Activated CD4-positive, CD25-positive, alpha-beta regulatory T cell (primary cell): Measurements from ENCODE around the gene KLHL41.
"Not testable (repeated sequence)": the region's sequence is repeated elsewhere in the genome, so short reads cannot be mapped to it uniquely, and the experiment has no call there.

Source experiments
- DNase-seq, 4 experiments: peaks; one replicate each; lab custom pipeline; 2025; lab: John Stamatoyannopoulos, UW

The KLHL41 gene

GRCh38 chr2:169572821-169573159, 63.3 kb downstream of the KLHL41 start:
- no peak for DNase-seq

- DNase-seq = peak; percentile 59 to 72 (median 62)
Observed at GRCh38 chr2:169573160-169573973, 63.9 kb downstream of the KLHL41 start, which contains the start of gene FASTKD1. FASTKD1 (minus strand) TSS chr2:169573865; CDS start chr2:169572029, 1,836 bp downstream.

GRCh38 chr2:169573974-169574299, 64.4 kb downstream of the KLHL41 start:
- no peak for DNase-seq

GRCh38 chr2:169574539-169574938, 65.0 kb downstream of the KLHL41 start:
- not testable (repeated sequence) for DNase-seq

- DNase-seq = not testable (repeated sequence)
Observed at GRCh38 chr2:169575264-169575663, 65.8 kb downstream of the KLHL41 start.
